ENCODE results near the gene TACC2.

GRCh38 chr10:122299423-122300075 lies 310.6 kb downstream of the TACC2 start:
- no peak for TF ChIP-seq EZH2 (IDR thresholded peaks at IDR 0.05; ENCODE audit: low read depth)
- TF ChIP-seq, protein P1, sequence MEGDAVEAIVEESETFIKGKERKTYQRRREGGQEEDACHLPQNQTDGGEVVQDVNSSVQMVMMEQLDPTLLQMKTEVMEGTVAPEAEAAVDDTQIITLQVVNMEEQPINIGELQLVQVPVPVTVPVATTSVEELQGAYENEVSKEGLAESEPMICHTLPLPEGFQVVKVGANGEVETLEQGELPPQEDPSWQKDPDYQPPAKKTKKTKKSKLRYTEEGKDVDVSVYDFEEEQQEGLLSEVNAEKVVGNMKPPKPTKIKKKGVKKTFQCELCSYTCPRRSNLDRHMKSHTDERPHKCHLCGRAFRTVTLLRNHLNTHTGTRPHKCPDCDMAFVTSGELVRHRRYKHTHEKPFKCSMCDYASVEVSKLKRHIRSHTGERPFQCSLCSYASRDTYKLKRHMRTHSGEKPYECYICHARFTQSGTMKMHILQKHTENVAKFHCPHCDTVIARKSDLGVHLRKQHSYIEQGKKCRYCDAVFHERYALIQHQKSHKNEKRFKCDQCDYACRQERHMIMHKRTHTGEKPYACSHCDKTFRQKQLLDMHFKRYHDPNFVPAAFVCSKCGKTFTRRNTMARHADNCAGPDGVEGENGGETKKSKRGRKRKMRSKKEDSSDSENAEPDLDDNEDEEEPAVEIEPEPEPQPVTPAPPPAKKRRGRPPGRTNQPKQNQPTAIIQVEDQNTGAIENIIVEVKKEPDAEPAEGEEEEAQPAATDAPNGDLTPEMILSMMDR (conservative IDR thresholded peaks at IDR 0.05), result no peak
